Lung (tissue), 12 donors: ENCODE data around the gene SLC35E1. TPM values are rescaled to one million over a fixed set of nuclear protein-coding genes. Genes with fewer than 3 reads are reported as not detected.
"Not testable (repeated sequence)": the region's sequence is repeated elsewhere in the genome, so short reads cannot be mapped to it uniquely, and the experiment has no call there.

ENCODE experiments used
- ATAC-seq: fragments of 200-7000 bp; cut with Tn5 transposase; one replicate; pipeline ENCODE4 v1.9.1; 2020; ENCODE audit warnings: moderate number of reproducible peaks; ENCODE audit not compliant: insufficient read depth, low FRiP score
- DNase-seq, 3 donors: peaks; one replicate each; pipeline ENCODE4 v3.0.0-alpha.2; 2013 to 2017
- H3K27ac ChIP-seq, 2 donors: one replicate each; pipeline ENCODE4 v1.5.1; 2013; ENCODE audit warnings: mild to moderate bottlenecking in 2 of 2, moderate library complexity in 2 of 2, control low read depth in 1 of 2, inconsistent platforms in 1 of 2, low read depth in 1 of 2, low read length in 1 of 2
- H3K27me3 ChIP-seq, 3 donors: one replicate each; pipeline ENCODE4 v1.5.1; 2013; ENCODE audit warnings: low read length in 2 of 3; ENCODE audit not compliant: control insufficient read depth in 3 of 3, insufficient read depth in 3 of 3
- H3K36me3 ChIP-seq, 4 donors: one replicate each; pipeline ENCODE4 v1.5.1; 2013; ENCODE audit warnings: low read length in 4 of 4, mild to moderate bottlenecking in 1 of 4, moderate library complexity in 1 of 4; ENCODE audit not compliant: control insufficient read depth in 4 of 4, insufficient read depth in 4 of 4
- H3K4me1 ChIP-seq, 5 donors: one replicate each; pipeline ENCODE4 v1.5.1; 2013; ENCODE audit warnings: low read length in 5 of 5, mild to moderate bottlenecking in 2 of 5, moderate library complexity in 1 of 5; ENCODE audit not compliant: control insufficient read depth in 5 of 5, insufficient read depth in 5 of 5
- H3K4me3 ChIP-seq: one replicate; pipeline ENCODE4 v1.5.1; 2013; ENCODE audit warnings: mild to moderate bottlenecking, control low read depth, moderate library complexity
- H3K9ac ChIP-seq, 2 donors: one replicate each; pipeline ENCODE4 v1.5.1; 2013; ENCODE audit warnings: low read length in 2 of 2, control low read depth in 1 of 2; ENCODE audit not compliant: insufficient read depth in 1 of 2
- H3K9me3 ChIP-seq, 4 donors: one replicate each; pipeline ENCODE4 v1.5.1; 2013; ENCODE audit warnings: low read length in 3 of 4, mild to moderate bottlenecking in 1 of 4, moderate library complexity in 1 of 4; ENCODE audit not compliant: control insufficient read depth in 4 of 4, insufficient read depth in 3 of 4
- CTCF ChIP-seq: IDR thresholded peaks from 2 replicates; pipeline ENCODE4 v1.5.1; 2012; ENCODE audit warnings: mild to moderate bottlenecking; ENCODE audit errors: control extremely low read depth, extremely low read depth
- WGBS, 2 donors: extraction: QIAGEN DNeasy Blood & Tissue Kit; methylation state at CpG; one replicate each; pipeline ENCODE4 v1.1.7; 2013; 5-methylcytosine and 5-hydroxymethylcytosine counted together
- polyA plus RNA-seq, 2 donors: library from polyadenylated mRNA; stranded (reverse); fragments of 200-250 nt; gene quantifications; one replicate each; pipeline ENCODE4 v1.2.1, GENCODE V29; 2013
- total RNA-seq, 2 donors: library from RNA; depleted of rRNA in 1 of 2; stranded (reverse); fragments of >200 nt in 1 of 2; gene quantifications; one replicate each; pipeline ENCODE4 v1.2.1, GENCODE V29; 2014 to 2021
- donor health status: control.
- donor health status: control.
- donor health status: Bipolar disorder and iron deficiency.
- donor health status: healthy.
- donor health status: DM: yes; HTN: yes; CAD: no.

SLC35E1 gene
- total and polyA plus RNA-seq, 4 donors, result 24.9 to 58.1 (median 33.3) TPM

DNA sequence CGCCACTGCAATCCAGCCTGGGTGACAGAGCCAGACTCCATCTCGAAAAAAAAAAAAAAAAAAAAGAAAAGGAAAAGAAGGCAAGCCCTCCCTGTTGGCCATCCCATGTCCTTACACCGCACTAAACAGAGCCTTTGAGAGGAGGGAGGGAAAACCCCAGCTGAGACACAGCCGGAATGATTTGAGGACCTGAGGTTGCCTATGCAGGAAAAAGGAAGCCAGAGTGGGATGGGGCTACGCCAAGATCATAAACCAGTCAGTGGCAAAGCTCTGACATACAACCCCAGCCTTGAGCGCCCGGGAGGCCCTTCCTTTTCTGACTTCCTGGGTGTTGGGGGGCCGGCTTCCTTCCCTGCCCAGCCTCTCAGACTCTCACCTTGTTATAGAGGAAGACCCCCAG lies 17.4 kb downstream of the SLC35E1 start:
- no peak overlapping the region for H3K9ac ChIP-seq
- ATAC-seq (no peak), DNase-seq (no peak)
- H3K36me3 ChIP-seq, result peaks cover 11 to 36% (median 17%) of the 10 kb centered on the region in 4 donors
- no peak overlapping the region for H3K4me3 ChIP-seq
- no peaks in the 10 kb centered on the region for H3K27me3 ChIP-seq
- no peak for TF ChIP-seq CTCF
- WGBS, 2 donors, result 47 to 73% methylated on average over 8 of the region's 8 CpGs
- no peak overlapping the region for H3K27ac ChIP-seq
- no peaks in the 10 kb centered on the region for H3K9me3 ChIP-seq
- no peaks in the 10 kb centered on the region for H3K4me1 ChIP-seq

GRCh38 chr19:16551902-16552301 lies 20.3 kb downstream of the SLC35E1 start:
- ATAC-seq, DNase-seq, H3K27ac ChIP-seq, H3K27me3 ChIP-seq, H3K4me1 ChIP-seq, H3K9me3 ChIP-seq, H3K9ac ChIP-seq, H3K4me3 ChIP-seq: not testable (repeated sequence)
- WGBS, 2 donors, result 95 to 98% methylated on average over 6 of the region's 6 CpGs
- peaks cover 5 to 33% (median 14%) of the 10 kb centered on the region in 4 donors for H3K36me3 ChIP-seq

DNA sequence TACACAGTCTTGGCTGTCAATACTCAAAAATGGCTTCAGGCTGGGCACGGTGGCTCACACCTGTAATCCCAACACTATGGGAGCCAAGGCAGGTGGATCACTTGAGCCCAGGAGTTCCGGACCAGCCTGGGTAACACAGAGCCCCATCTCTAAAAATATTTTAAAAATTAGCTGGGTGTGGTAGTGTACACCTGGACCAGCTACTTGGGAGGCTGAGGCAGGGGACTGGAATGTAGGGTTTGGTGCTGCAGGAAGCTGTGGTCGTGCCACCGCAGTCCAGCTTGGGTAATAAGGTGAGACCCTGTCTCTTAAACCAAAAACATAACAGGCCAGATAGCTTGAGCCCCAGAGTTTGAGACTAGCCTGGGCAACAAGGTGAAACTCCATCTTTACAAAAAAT lies 23.3 kb downstream of the SLC35E1 start:
- Histone ChIP-seq H3K9ac (no peak overlapping the region), H3K9me3 (no peaks in the 10 kb centered on the region), H3K27ac (no peak overlapping the region), H3K27me3 (no peaks in the 10 kb centered on the region), H3K36me3 (peaks cover 3 to 17% (median 8%) of the 10 kb centered on the region in 4 donors), H3K4me3 (no peak overlapping the region), H3K4me1 (no peaks in the 10 kb centered on the region)
- 76 to 92% methylated on average over 4 of the region's 4 CpGs for WGBS, 2 donors
- TF ChIP-seq CTCF, result no peak
- ATAC-seq, result no peak
- DNase-seq, result no peak

DNA sequence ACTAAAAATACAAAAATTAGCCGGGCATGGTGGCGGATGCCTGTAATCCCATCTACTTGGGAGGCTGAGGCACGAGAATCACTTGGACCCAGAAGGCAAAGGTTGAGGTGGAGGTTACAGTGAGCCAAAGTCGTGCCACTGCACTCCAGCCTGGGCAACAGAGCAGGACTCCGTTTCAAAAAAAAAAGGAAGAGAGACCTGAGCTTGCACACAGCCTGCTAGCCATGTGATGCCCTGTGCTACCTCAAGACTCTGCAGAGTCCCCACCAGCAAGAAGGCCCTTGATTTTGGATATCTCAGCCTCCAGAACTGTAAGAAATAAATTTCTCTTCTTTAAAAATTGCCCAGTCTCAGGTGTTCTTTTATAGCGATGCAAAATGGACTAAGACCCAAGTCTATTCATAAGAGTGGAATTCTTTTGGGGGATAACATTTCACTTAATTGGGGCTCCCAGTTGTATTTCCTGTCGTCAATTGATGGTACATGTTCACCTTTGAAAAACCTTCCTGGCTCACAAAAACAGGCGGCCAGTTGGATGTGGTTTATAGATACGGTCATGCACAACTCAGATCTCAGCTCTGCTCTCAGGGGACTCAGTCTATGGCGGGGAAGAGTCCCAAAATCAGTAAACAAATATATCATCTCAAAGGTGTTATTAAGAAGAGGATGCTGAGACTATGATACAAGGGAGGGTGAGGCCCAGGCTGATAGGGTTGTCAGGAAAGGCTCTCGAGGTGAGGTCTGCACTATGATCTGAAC lies 27.6 kb downstream of the SLC35E1 start:
- Histone ChIP-seq H3K9ac (no peak overlapping the region), H3K27me3 (no peaks in the 10 kb centered on the region), H3K4me3 (no peak overlapping the region), H3K36me3 (peaks cover 0 to 7% (median 2%) of the 10 kb centered on the region in 4 donors), H3K27ac (no peak overlapping the region), H3K9me3 (no peaks in the 10 kb centered on the region), H3K4me1 (peaks cover 0 to 11% (median 8%) of the 10 kb centered on the region in 5 donors)
- DNase-seq (no peak), ATAC-seq (no peak)
- WGBS, 2 donors, result 91 to 93% methylated on average over 11 of the region's 11 CpGs
- no peak for TF ChIP-seq CTCF

DNA sequence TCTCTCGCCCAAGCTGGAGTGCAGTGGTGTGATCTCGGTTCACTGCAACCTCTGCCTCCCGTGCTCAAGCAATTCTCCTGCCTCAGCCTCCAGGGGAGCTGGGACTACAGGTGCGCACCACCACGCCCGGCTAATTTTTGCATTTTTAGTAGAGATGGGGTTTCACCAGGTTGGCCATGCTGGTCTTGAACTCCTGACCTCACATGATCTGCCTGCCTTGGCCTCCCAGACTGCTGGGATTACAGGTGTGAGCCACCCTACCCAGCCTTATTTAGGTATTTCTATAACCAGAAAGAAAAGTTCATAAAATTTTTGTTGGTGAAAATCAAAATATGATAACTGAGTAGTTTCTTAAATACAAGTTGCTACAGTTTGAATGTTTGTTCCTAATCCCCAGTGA lies 28.5 kb downstream of the SLC35E1 start:
- H3K27me3 ChIP-seq, DNase-seq, ATAC-seq: not testable (repeated sequence)

More for the DNA sequence above, 28.5 kb downstream of the SLC35E1 start:
- H3K36me3 ChIP-seq, result peaks cover 0 to 10% (median 4%) of the 10 kb centered on the region in 4 donors
- peaks cover 0 to 13% (median 8%) of the 10 kb centered on the region in 5 donors for H3K4me1 ChIP-seq
- H3K4me3 ChIP-seq, H3K27ac ChIP-seq, H3K9me3 ChIP-seq: not testable (repeated sequence)
- WGBS, 2 donors, result 84 to 88% methylated on average over 6 of the region's 6 CpGs
- H3K9ac ChIP-seq, result peak overlapping the region; percentile 55 to 68
